Prostate gland (tissue), 2 donors: ENCODE results near the gene MAMLD1. TPM values are rescaled to one million over a fixed set of nuclear protein-coding genes. Genes with fewer than 3 reads are reported as not detected.

Experiments
- DNase-seq: peaks from one replicate; pipeline ENCODE4 v3.0.0-alpha.2; 2019; ENCODE audit warnings: low spot score
- H3K27ac ChIP-seq, 2 donors: fragments of 200-600 bp; sonication (generic); 2 replicates each; pipeline ENCODE4 v1.5.1; 2017 to 2019
- H3K27me3 ChIP-seq: fragments of 200-600 bp; sonication (generic); replicated peaks from 2 replicates; pipeline ENCODE4 v1.5.1; 2019; ENCODE audit not compliant: insufficient read depth
- H3K36me3 ChIP-seq, 2 donors: fragments of 200-600 bp; sonication (generic); 1 replicate in 1 of 2; 2 replicates in 1 of 2; pipeline versions ENCODE4 v1.5.1 to v1.8.1; 2017 to 2019
- H3K4me1 ChIP-seq: fragments of 200-600 bp; sonication (generic); replicated peaks from 2 replicates; pipeline ENCODE4 v1.5.1; 2019
- H3K4me3 ChIP-seq, 2 donors: fragments of 200-600 bp; sonication (generic); 2 replicates each; pipeline ENCODE4 v1.5.1; 2017 to 2019
- H3K9me3 ChIP-seq: fragments of 200-600 bp; sonication (generic); 2 replicates; pipeline ENCODE4 v1.5.1; 2017
- CTCF ChIP-seq, 4 experiments: fragments of 200-600 bp in 2 of 4; fragments of 450-650 bp in 2 of 4; sonication (generic) in 2 of 4; IDR thresholded peaks; 1 replicate in 3 of 4; 2 replicates in 1 of 4; pipeline ENCODE4 v1.5.1; 2016 to 2019; ENCODE audit warnings: antibody characterized with exemption in 4 of 4, mild to moderate bottlenecking in 2 of 4, moderate library complexity in 2 of 4
- POLR2A ChIP-seq: fragments of 450-650 bp; IDR thresholded peaks from one replicate; pipeline ENCODE4 v1.6.1; 2016; ENCODE audit warnings: antibody characterized with exemption, mild to moderate bottlenecking
- POLR2AphosphoS5 ChIP-seq: sonication (generic); formaldehyde crosslinking; IDR thresholded peaks from one replicate; pipeline ENCODE4 v1.6.1; 2017; ENCODE audit warnings: antibody characterized with exemption
- WGBS: methylation state at CpG from one replicate; pipeline ENCODE4 v1.1.5; 2018; 5-methylcytosine and 5-hydroxymethylcytosine counted together
- intact Hi-C: fragments of 100-400 bp; cut with DNase I; formaldehyde crosslinking; loops from one replicate; pipeline ENCODE4 v1.14.2; 2022
- total RNA-seq, 2 donors: library from RNA; depleted of rRNA; stranded (reverse); fragments of >200 nt; gene quantifications; one replicate each; pipeline ENCODE4 v1.1.0, GENCODE V29; 2016

The MAMLD1 gene
- total RNA-seq, 2 donors from 2014 or later, result 2.2 to 51.7 TPM

GRCh38 chrX:150438165-150438564 is 75.0 kb downstream of the MAMLD1 start:
- H3K27ac ChIP-seq, result no peak overlapping the region
- H3K27me3 ChIP-seq, result no peaks in the 10 kb centered on the region
- TF ChIP-seq POLR2AphosphoS5, result no peak
- TF ChIP-seq POLR2A, result no peak
- TF ChIP-seq CTCF (IDR thresholded peaks at IDR 0.05), result no peak
- intact Hi-C loops, result no loop called here
- no peaks in the 10 kb centered on the region for H3K4me1 ChIP-seq
- no peak for DNase-seq
- no peaks in the 10 kb centered on the region for H3K36me3 ChIP-seq
- WGBS, result 86% methylated on average over 2 of the region's 2 CpGs
- H3K4me3 ChIP-seq, result no peak overlapping the region
- no peaks in the 10 kb centered on the region for H3K9me3 ChIP-seq

GRCh38 chrX:150446151-150446550 is 83.0 kb downstream of the MAMLD1 start:
- Histone ChIP-seq H3K4me3 (no peak overlapping the region), H3K4me1 (no peaks in the 10 kb centered on the region), H3K27ac (no peak overlapping the region), H3K36me3 (no peaks in the 10 kb centered on the region), H3K9me3 (no peaks in the 10 kb centered on the region), H3K27me3 (no peaks in the 10 kb centered on the region)
- intact Hi-C loops, result no loop called here
- DNase-seq, result no peak
- TF ChIP-seq POLR2AphosphoS5 (no peak), CTCF (IDR thresholded peaks at IDR 0.05) (no peak), POLR2A (no peak)
- WGBS, result 91% methylated on average over 2 of the region's 2 CpGs

GRCh38 chrX:150446995-150447394 is 83.9 kb downstream of the MAMLD1 start:
- intact Hi-C loops, result no loop called here
- H3K27ac ChIP-seq, result no peak overlapping the region
- no peaks in the 10 kb centered on the region for H3K27me3 ChIP-seq
- no peak for DNase-seq
- 100% methylated on average over 1 of the region's 1 CpG for WGBS
- H3K9me3 ChIP-seq, result no peaks in the 10 kb centered on the region
- no peak overlapping the region for H3K4me3 ChIP-seq
- TF ChIP-seq POLR2A (no peak), CTCF (IDR thresholded peaks at IDR 0.05) (no peak), POLR2AphosphoS5 (no peak)
- no peaks in the 10 kb centered on the region for H3K36me3 ChIP-seq
- no peaks in the 10 kb centered on the region for H3K4me1 ChIP-seq

GRCh38 chrX:150449313-150449712 is 86.2 kb downstream of the MAMLD1 start:
- H3K4me1 ChIP-seq, result no peaks in the 10 kb centered on the region
- no peak for DNase-seq
- H3K36me3 ChIP-seq, result no peaks in the 10 kb centered on the region
- H3K4me3 ChIP-seq, result no peak overlapping the region
- H3K27ac ChIP-seq, result no peak overlapping the region
- no peak for TF ChIP-seq POLR2A
- no peak for TF ChIP-seq CTCF (IDR thresholded peaks at IDR 0.05)
- no peak for TF ChIP-seq POLR2AphosphoS5
- no peaks in the 10 kb centered on the region for H3K27me3 ChIP-seq
- H3K9me3 ChIP-seq, result no peaks in the 10 kb centered on the region
- intact Hi-C loops, result no loop called here
- WGBS, result 88% methylated on average over 5 of the region's 5 CpGs

- H3K36me3 ChIP-seq, result no peaks in the 10 kb centered on the region
- no peak overlapping the region for H3K4me3 ChIP-seq
- no peak for DNase-seq
- WGBS, result 64% methylated on average over 4 of the region's 5 CpGs
- no peak overlapping the region for H3K27ac ChIP-seq
- no peaks in the 10 kb centered on the region for H3K4me1 ChIP-seq
- no peak for TF ChIP-seq CTCF (IDR thresholded peaks at IDR 0.05)
- no peak for TF ChIP-seq POLR2A
- no peak for TF ChIP-seq POLR2AphosphoS5
- no peaks in the 10 kb centered on the region for H3K27me3 ChIP-seq
- no peaks in the 10 kb centered on the region for H3K9me3 ChIP-seq
- intact Hi-C loops, result no loop called here
Measured at GRCh38 chrX:150450519-150451177, 87.5 kb downstream of the MAMLD1 start.
